NAMALWA (cell line): Measurements from ENCODE around the gene C19orf67.
A peak's percentile ranks its signal among the peaks of the same experiment; 100 is the strongest.

Experiments used
- DNase-seq: peaks from one replicate; pipeline ENCODE4 v3.0.0-alpha.2; 2015; ENCODE audit warnings: low spot score

Gene C19orf67

DNA sequence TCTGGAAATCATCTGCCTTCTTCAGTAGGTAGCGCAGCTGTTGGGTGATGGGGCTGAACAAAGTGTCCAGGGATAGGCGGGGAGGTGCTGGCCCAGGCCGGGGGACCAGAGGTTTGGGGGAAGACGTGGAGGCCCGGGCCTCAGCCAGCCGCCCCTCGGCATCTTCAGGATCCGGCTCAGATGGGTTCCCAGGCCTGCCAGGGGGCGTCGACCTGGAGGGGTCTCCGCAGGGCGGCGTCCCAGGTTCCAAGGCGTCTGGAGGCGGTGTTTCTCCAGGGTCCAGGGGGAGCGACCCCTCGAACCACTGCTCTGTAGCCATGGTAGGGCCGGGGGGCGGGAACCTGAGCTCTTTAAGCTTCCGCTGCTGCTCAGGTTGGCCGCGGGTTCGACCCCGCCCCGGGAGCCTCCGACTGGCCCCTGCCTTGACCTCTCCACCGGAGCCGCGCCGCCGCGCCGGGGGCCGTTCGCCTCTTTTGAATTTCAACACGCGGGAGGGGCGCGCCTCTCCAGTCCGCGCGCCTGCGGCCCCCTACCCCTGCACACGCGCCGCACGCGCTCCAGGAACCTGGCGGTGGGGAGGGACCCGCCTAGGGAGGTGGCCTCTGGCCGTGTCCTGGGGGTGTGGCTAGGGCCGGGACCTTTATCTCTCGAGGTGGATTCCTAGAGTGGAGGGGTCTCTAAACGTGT, at the start of gene C19orf67:
C19orf67 (minus strand) TSS at position 475 of the 687 bp plus-strand sequence; CDS start at position 319, 156 bp downstream.
- no peak for DNase-seq

DNA sequence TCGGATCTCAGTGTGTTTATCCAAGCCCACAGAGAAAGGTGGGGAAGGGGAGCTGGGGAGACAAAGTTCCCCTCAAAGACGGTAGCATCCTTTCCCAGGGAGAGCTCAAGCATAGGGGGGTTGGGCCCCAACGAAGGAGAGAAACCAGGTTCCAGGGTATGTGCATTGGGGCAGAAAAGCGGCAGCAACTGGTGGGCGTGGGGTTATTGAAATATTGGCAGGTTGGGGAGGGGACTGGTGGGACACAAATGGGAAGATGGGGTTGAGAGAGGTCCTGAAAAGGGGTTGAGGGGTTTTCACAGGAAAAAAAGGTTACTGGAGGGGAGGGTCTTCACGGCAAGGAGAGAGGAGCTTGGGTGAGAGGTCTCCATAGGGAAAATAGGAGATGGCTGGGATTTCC, 49.8 kb upstream of the C19orf67 start:
- no peak for DNase-seq

DNA sequence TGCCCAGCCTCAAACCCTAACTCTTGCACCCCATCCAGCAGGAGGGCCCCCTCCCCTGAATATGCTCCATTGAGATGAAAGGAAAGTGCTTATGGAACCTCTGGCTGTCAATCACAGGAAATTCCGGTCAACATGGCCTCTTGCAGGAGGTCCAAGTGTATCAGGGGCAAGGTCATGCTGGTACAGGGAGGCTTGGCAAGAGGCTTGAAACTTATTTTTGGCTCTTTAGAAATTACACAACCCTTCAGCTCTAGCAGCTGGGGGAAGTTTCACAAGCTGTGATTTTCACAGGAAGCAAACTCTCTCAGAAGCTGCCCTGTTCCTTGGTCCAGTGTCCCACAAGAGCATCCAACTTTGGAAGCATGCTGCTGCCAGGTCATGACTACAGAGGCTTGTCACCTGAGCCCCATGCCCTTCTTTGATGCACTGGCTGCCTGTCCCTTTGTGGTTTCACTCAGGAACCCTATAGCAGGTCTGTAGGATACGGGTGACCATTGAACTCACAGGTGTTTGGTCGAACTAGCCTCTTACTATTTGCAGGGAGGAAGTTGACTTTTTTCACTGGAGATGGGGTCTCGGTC, 42.4 kb upstream of the C19orf67 start:
- DNase-seq: no peak

DNA sequence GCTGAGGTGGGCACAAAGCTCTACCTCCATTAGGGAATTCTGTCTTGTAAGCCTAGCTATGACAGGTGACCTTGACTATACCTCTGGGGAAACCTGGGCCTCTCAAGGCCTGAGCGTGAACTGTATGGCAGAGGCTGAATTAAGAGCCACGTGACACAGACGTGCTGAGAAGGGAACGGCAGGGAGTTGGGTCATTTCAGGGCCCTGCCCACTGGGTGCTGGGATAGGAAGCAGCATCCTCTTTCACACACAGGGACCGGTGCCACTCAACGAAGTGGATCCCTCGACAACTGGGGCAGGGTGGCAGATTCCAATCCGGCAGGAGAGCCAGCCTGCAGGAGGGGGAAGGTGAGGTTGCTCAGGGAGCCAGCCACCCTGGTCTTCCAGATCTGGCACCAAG, 41.6 kb upstream of the C19orf67 start:
- DNase-seq: no peak

DNA sequence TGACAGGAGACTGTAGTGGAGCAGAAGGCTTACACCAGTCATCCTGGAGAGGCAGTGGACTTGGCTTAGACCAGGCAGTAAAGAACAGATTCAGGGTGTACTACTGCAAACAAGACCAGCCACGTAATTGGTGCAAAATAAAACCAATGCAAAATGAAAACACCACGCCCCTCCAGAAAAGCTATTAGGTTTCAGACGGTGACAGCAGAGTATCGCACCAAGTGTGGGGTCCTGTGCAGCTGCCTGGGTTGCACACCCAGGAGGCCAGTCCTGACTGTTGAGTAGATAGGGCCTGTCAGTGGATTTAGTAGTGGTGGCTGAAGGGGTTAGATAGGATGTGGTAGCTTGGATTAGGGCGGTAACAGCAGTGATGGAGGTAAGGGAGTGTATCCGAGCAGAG, 37.3 kb upstream of the C19orf67 start:
- DNase-seq: peak; percentile 25

DNA sequence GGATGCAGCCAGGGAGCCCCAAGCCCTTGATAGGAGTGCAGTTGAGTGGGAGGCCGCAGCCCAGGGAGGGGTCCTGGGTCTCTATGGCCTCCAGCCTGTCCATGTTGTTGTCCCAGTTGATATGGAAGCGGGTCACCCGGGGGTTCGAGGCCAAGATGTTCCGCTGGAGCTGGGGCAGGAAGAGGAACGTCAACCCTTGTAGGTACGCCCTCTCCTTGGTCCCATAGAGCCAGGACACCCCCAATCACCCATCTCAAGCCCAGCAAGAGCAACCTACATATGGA, 34.9 kb upstream of the C19orf67 start:
- no peak for DNase-seq

DNA sequence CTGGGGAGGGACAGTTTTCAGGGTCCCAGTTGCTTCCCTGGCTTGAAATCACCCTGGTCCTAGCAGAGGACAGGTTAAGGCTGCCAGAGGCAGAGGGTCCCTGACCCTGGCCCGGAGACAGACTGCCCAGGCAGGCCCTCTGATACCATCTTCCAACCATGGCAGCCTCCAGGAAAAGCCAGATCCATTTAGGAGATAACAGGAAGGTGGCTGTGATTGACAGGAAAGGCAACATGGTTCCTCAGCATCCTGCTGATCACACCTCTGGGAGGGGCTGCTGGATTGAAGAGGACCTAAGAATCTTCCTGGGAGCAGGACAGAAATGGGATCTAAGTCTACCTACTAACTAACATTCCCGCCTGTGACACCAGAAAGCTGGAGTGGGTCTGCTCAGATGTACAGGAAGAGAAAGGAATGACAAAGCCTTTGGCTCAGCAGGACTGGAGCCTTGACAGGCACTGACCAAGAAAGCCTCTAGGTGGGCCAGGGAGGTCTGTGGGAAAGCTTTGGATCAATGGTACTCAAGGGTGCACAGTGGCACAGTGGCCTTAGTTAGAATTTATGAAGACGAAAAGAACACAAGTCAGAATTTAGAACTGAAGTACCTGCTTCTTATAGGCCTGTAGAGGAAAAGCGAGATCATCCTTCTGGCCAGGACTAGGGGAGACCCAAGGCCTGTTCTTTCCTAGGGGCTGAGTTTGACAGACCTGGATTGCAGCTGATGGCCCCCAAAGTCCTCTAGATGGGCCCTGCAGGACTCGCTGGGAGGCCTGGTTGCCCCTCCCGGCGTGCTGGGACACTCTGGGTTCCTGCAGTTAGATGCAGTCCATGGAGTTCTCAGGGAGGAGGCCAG, 34.3 kb upstream of the C19orf67 start:
- peak; percentile 26 for DNase-seq

DNA sequence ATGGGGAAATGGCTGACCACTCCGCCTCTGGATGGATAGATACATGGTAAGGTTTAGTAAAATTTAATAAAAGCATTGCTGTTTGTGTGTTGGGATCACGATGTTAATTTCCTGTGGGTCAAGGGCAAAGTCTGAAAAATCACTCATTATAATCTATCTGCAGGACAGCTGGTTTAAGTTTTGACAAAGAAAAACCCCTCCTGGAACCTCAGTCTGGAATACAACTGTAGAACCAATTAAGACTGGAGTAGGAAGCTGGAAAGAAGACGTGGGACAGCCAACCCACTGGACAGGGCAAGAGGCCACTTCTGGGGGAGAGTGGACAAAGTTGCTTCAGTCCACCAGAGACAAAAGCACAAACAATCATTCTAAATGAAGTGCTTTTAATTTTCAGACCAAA, 33.6 kb upstream of the C19orf67 start:
- no peak for DNase-seq

DNA sequence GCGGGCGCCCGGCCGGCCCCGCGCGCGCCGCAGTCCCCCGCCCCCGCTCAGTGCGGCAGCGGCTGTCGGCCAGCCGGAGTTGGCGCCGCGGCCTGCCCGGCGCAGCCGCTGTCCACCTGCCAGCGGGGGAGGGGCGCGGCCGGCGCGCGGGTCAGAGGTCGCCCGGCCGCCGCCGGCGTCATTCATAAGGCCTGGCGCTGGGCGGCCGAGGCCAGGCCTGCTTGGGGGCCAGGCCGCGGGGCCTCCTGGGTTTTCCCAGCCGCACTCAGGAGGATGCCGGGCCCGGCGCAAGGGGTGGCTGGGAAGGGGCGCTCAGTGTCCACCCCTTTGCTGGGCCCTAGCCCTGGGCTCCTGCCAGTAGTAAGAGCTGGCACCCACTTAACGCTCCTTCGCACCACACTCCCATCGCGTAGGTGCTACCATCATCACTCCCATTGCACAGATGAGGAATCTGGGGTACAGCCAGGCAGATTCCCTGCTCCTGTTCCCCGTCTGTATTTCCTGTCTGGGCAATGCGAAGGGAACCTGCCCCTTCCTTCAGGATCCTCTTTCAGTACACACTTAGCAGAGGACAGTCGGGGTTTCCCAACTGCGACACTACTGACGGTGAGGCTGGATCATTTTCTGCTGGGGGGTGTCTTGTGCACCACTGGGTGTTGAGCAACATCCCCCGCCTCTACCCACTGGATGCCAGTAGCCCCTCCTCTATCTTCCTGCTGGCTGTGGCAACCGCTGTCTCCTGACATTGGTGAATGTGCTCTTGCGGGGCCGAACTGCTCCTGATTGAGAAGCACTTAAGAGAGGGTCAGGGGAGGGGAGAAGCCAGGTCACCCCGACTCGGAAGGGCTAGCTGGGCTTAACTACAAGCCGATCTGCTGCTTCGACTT, 32.8 kb upstream of the C19orf67 start:
- peak; percentile 47 for DNase-seq

DNA sequence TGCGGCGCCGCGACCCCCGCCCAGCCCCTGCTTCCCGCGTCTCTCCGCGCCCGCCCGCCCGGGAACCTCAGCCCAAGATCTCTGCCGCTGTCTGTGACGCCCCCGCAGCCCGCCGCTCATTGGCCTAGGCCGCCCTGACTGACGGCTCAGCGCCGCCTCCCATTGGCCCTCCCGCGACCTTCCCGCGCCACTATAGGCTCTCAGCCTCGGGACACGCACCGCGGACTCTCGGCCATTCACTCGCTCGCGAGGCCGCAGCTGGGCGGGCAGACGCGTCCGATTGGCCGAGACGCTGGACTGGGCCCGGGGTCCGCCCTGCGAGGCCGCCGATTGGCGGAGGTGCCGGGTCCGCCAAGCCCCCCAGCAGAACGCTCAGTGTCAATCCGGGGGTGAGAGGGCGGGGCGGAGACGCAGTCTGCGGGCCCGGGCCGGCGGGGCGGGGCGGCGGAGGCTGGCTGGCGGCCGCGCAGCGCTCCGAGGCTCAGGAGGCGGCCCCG, 32.1 kb upstream of the C19orf67 start, which contains the start of gene PRKACA:
PRKACA (minus strand) TSS at position 95 of the 497 bp plus-strand sequence. CDS start 215 bp downstream, outside the sequence.
- DNase-seq: peak; percentile 98

DNA sequence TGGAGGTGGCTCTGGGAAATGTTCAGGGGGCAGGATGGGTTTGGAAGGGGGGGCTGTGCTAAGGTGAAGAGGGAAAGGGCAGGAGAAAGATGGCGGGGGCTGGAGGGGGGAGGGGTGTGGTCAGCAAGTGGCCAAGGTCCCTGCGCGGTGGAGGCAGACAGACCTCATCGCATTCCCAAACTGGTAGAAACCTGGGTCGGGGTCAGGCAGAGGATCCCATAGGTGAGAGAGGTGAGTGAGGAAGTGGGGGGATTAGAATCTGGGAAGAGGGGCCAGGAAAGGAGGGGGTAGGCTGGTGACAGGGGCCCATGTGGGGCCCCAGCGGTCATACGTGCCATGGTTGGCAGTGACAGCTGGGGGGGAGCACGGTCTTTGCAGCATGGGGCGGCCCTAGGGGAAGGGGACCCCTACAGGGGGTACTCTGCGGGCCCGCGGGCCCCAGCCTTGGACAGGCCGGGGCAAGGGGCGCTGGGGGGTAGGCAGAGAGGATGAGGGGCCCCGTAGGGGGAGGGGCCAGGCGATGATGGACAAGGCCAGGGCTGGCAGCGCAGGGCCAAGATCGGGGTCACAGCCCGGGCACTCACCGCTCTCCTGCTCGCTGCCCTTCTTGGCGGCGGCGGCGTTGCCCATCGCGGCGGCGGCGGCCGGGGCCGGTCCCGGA, 31.5 kb upstream of the C19orf67 start:
- DNase-seq: no peak

DNA sequence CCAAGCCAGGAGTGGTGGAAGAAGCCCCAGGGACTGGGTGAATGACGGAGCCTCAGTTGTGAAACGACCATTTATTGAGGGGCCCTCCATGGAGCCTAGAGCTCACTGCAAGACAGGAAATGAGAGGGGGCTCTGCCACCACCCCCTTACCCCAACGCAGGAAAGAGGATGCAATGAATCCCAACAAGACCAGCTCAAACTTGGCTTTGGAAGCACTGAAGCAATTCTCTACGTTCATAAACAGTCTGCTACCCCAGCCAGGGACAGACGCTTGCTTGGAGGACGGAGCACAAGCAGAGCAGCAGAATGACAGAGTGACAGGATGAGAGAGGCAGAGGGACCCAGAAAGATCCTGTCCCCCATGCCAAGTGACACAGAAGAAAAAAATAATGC, 30.9 kb upstream of the C19orf67 start:
- no peak for DNase-seq

DNA sequence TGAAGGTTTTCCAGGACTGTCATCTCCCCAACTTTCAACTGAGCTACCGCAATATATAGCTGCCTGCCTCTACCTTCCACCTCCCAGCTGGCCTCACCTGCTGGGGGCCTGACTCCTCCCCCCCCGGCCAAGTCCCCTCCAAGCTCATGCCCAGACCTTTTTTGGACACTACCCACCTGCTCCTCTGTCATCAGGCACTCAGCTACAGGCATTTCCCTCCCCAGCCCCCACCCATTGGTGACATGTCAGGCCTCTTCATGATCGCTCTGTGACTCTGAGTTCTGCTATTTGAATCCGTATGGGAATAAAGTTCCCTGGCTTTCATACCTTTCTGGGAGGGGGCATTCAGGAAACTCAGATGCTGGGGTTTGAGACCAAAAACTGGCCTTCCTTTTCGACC, 30.2 kb upstream of the C19orf67 start:
- DNase-seq: no peak

DNA sequence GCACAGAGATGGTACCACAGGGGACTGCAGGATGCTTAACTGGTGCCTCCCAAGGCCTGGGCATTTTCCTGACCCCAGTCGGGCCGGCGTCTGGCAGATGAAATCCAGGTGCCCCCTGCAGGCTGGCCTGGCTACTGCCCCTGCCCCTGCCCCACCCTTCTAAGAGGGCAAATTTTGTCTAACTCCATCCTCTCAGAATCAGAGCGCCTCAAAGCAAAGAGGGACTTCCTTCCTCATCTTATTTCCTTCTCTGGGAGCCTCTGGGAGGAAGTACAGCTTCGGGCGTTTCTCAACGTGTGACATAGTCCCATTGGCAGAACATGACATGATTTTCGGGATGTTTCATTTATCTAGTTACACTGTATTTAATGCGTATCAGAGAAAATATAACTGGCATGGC, 29.3 kb upstream of the C19orf67 start:
- DNase-seq: peak; percentile 59

DNA sequence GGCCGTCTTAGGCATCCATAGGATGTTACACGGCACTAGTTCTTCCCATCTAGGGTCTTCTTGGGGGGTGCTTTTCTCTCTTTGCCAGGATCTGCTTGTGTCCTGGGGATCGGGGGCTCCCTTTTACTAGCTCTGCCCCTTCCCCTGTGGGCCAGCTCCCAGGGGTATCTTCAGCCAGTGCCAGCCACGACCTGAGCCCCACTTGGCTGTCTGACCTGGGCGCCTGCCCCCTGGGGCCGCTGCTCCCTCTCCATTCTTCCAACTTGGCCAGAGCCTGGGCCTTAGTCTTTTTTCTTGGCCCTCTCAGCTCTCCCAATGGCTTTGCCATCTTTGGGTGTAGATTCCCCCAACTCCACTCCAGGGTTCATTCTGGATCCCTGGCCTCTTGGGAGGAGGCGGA, 28.9 kb upstream of the C19orf67 start:
- DNase-seq: no peak

DNA sequence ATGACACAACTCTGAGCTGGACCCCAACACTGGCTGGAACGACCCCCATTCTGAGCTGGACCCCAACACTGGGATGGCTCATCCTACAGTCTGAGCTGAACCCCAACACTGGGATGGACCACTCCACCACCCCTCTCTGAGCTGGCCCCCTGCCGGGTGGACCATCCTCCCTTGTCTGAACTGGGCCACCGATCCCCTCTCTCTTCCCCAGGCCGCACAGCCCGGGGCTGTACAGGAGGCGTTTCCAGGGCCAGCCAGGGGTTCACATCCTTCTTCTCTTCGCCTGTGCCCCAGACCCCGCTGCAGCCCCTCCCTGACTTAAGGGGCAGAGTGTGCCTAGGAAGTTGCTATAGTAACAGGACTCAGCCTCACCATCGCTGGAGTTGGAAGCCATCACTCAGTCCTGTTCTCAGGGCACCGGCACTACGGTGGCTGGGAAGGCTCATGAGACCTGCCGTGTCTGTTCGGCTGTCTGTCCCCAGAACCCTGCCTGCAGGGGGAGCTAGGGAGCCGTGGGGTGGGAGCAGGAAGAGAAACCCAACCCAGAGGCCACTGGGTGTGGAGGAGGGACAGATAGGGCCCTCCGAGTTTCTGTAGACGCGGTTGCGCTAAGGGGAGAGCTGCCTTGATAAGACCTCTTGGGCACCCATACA, 28.3 kb upstream of the C19orf67 start:
- peak; percentile 47 for DNase-seq

DNA sequence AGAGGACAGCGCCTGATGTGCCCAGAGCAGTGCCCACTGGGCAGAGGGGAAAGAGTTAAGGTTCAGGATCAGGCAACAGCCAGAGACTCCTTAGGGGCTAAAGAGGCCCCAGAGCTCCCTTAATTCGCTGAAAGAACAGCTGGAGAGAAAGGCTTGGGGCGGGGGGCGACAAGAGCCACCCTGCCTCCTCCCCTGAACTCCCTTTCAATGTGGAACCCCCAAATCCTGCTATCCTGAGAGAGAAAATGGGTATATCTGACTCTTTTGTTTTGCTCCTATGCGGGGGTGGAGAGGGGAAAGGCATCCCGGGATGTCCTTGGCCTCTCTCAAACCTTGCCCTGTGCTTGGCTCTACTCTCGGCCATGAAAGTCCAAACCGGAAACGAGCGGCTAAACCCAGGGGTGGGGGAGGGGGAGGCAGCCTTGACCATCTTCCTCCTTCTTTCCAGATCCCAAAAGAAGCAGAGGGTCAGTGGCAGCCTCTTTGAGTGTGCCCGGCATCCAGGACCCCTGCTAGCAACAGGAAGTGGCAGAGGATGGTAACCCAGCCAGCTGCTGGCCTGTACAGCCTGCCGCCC, 27.3 kb upstream of the C19orf67 start:
- DNase-seq: no peak

DNA sequence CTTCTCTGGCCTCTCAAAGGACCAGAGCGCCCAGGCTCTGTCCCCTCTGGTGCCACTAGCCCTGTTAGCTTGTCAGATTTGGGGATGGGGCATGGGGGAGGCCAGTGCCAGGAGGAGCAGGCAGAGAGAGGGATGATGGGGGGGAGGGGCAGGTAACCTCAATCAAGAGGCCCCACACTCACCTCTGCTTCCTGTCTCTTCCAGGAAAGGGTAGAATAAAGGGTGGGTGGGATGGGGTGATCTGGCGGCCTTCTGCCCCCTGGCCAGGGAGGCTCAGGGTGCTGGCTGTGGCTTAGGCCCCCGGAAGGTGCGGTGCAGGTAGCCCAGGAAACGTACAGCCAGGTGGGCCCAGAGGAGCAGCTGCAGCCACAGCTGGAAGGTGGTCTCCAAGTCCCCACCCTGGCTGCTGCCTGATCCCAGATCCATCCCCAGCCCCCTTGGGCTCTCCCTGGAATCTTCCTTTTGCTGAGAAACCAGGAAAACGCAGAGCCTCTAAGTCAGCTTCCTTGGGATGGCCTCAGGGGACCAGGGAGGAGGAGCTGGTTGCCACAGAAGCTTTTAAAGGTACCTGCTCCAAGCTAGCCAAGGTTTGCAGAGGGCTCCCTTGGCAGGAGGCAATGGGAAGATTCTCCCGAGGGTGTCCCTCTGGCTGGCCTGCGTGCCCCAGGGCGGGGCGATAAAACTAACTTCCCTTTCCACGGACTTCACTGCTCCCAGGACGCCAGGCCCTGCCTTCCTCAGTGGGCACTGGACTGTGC, 26.6 kb upstream of the C19orf67 start:
- no peak for DNase-seq

DNA sequence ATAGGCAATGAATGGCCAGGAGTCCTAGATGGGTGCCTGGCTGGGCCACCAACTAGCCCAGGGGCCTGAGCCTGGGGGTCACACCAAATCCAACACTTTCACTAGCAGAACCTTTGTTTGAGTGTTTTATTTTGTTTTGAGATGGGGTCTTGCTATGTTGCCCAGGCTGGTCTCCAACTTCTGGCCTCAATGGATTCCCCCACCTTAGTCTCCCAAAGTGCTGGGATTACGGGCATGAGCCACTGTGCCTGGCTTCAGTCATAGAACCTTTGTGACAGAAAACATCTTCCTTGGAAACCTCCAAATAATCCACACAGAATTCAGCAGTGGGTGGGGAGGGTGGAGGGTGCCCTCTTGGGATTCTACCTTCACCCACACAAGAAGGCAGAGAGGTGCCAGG, 25.9 kb upstream of the C19orf67 start:
- no peak for DNase-seq

DNA sequence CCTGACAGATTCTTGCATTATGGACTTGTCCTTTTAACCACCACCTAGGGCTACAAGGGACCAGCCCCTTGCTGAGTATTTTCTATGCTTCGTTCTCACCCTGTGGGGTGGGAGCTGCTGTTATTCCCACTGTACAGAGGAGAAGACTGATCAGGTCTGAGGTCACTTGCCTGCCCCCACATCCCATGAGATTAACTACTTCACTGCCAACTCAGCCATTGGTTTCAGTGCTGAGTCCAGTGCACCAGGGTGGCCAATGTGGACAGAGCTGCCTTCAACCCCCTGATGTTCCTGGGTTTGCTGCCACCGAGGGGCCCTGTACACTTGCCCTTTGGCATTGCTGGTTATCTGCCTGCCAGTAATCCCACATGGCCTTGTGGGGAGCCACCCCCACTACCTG, 25.1 kb upstream of the C19orf67 start:
- no peak for DNase-seq
